Measurements from ENCODE around the gene C4orf46.
"Not testable (repeated sequence)": the region's sequence is repeated elsewhere in the genome, so short reads cannot be mapped to it uniquely, and the experiment has no call there.

C4orf46 gene

DNA sequence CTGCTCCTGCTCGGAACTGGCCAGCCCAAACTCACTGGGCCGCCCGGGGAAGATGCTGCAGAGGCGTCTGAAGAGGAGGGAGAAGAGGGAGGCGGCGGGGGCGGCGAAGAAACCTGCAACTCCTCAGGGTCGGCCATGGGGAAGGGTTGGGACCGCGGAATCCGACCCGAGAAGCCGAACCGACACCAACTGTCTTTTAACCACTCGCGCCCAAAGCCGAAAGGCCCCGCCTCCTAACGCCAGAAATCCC is at the start of gene C4orf46:
C4orf46 (minus strand) TSS at position 223 of the 250 bp plus-strand sequence; CDS start at position 137, 86 bp downstream.
- no peak for DNase-seq (ENCODE audit: low spot score)
- TF ChIP-seq, protein P1, sequence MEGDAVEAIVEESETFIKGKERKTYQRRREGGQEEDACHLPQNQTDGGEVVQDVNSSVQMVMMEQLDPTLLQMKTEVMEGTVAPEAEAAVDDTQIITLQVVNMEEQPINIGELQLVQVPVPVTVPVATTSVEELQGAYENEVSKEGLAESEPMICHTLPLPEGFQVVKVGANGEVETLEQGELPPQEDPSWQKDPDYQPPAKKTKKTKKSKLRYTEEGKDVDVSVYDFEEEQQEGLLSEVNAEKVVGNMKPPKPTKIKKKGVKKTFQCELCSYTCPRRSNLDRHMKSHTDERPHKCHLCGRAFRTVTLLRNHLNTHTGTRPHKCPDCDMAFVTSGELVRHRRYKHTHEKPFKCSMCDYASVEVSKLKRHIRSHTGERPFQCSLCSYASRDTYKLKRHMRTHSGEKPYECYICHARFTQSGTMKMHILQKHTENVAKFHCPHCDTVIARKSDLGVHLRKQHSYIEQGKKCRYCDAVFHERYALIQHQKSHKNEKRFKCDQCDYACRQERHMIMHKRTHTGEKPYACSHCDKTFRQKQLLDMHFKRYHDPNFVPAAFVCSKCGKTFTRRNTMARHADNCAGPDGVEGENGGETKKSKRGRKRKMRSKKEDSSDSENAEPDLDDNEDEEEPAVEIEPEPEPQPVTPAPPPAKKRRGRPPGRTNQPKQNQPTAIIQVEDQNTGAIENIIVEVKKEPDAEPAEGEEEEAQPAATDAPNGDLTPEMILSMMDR (IDR thresholded peaks at IDR 0.05; ENCODE audit: extremely low read depth, missing control alignments): no peak

DNA sequence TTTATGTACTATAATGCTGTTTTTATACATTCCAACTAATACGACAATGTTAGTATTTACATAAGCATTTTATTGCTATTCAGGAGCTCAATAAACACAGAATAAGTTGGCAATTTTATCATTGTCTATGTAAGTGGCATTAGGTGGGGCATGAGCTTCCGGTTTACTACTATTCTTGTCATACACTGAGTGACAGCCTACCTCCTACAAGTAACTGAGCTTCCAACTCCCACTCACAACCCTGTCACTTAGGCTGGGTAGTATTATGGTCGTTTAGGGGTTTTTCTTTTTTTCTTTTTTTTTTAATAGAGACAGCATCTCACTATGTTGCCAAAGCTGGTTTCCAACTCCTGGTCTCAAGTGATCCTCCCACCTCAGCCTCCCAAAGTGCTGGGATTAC is 44.1 kb upstream of the C4orf46 start:
- TF ChIP-seq, protein P1 (IDR thresholded peaks at IDR 0.05; ENCODE audit: extremely low read depth, missing control alignments): no peak
- no peak for DNase-seq (ENCODE audit: low spot score)

DNA sequence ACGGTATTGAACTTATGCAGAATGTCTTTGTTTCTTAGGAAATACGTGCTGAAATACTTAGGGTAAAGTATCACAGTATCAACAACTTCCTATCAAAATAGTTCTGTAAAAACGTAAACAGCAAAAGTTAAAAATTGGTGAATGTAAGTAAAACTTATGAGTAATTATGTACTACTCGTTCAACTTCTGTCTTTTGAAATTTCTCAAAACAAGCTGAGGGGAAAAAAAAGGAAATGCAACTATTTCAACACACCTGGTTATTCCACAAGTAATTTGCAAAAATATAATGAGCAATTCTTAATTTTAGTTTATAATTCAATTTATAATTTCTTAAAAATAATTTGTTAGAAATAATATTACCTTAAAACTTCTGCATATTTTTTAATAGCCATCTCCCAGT is 43.2 kb upstream of the C4orf46 start:
- TF ChIP-seq, protein P1 (IDR thresholded peaks at IDR 0.05; ENCODE audit: extremely low read depth, missing control alignments): no peak
- no peak for DNase-seq (ENCODE audit: low spot score)

GRCh38 chr4:158712622-158713021 is 40.9 kb upstream of the C4orf46 start:
- not testable (repeated sequence) for DNase-seq (ENCODE audit: low spot score)

DNA sequence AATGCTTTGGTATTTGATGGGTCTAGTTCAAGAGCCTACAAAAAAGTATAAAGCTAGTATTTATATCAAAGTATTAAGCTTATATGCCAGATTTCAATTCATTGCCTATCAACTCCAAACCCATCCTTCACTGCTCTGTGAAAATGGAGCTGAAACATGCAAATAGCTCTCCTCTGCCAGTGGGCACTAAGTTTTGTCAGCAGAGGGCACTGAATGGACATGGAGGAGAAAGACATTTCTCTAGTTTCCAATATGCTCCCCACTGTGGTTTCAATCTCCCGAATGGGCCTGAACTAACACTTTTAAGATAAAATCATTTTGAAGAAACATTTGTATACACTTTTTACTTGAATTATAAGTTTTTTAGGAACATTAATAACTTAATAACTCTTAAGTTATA is 39.1 kb upstream of the C4orf46 start:
- DNase-seq (ENCODE audit: low spot score): no peak

DNA sequence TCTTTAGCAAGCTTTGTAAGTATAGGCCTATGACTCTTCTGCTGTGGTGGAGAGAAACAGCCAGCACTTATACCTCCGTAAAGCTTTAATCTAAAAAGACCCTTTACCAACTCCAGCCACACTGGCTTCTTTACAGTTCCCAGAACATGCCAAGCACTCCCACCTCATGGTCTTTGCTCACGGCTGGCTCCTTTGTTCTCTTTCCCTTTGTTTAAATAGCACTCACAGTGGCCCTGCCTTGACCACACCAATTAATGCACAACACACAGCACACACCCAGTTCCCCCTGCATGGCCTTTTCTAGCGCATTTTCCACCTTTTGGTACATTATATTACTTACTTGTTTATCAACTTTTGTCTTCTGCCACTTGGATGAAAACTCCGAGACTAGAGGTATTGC is 32.6 kb upstream of the C4orf46 start:
- no peak for DNase-seq (ENCODE audit: low spot score)
- TF ChIP-seq, protein P1 (IDR thresholded peaks at IDR 0.05; ENCODE audit: extremely low read depth, missing control alignments): no peak

More for the DNA sequence above, 39.1 kb upstream of the C4orf46 start:
- TF ChIP-seq, protein P1 (IDR thresholded peaks at IDR 0.05; ENCODE audit: extremely low read depth, missing control alignments): no peak

- no peak for DNase-seq (ENCODE audit: low spot score)
- TF ChIP-seq, protein P1 (IDR thresholded peaks at IDR 0.05; ENCODE audit: extremely low read depth, missing control alignments): no peak
Observed at GRCh38 chr4:158688813-158689212, 17.1 kb upstream of the C4orf46 start.

DNA sequence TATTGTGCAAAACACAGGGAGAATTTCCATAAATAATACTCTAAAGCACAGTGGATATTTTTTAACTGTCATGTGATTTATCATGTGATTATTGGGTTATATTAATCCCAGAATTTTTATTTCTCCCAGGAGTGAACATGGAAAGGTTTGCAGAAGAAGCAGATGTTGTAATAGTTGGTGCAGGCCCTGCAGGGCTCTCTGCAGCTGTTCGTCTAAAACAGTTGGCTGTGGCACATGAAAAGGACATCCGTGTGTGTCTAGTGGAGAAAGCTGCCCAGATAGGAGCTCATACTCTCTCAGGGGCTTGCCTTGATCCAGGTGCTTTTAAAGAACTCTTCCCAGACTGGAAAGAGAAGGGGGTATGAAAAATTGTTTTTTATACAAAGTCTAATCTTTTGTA is 10.4 kb upstream of the C4orf46 start:
- no peak for DNase-seq (ENCODE audit: low spot score)
- TF ChIP-seq, protein P1 (IDR thresholded peaks at IDR 0.05; ENCODE audit: extremely low read depth, missing control alignments): no peak
